Esophagus muscularis mucosa (tissue), 4 donors: ENCODE measurements around the gene MIOS. TPM values are rescaled to one million over a fixed set of nuclear protein-coding genes. Genes with fewer than 3 reads are reported as not detected.

Experiments used
- DNase-seq: peaks from one replicate; pipeline ENCODE4 v3.0.0-alpha.2; 2017; ENCODE audit errors: extremely low spot score
- H3K27ac ChIP-seq, 4 donors: fragments of 200-600 bp; sonication (generic); replicated peaks in 1 of 4; 1 replicate in 3 of 4; 2 replicates in 1 of 4; pipeline ENCODE4 v1.5.1; 2016 to 2019; ENCODE audit warnings: mild to moderate bottlenecking in 1 of 4
- H3K27me3 ChIP-seq, 4 donors: fragments of 200-600 bp; sonication (generic); one replicate each; pipeline versions ENCODE4 v1.5.1 to v1.6.0; 2016 to 2019
- H3K36me3 ChIP-seq, 4 donors: fragments of 200-600 bp; sonication (generic); one replicate each; pipeline ENCODE4 v1.5.1; 2016 to 2019
- H3K4me1 ChIP-seq, 4 donors: fragments of 200-600 bp; sonication (generic); one replicate each; pipeline ENCODE4 v1.5.1; 2016 to 2019
- H3K4me3 ChIP-seq, 4 donors: fragments of 200-600 bp; sonication (generic); 1 replicate in 2 of 4; 2 replicates in 2 of 4; pipeline ENCODE4 v1.5.1; 2016 to 2019; ENCODE audit warnings: mild to moderate bottlenecking in 4 of 4, moderate library complexity in 1 of 4
- H3K9me3 ChIP-seq, 4 donors: fragments of 200-600 bp; sonication (generic); 1 replicate in 3 of 4; 2 replicates in 1 of 4; pipeline ENCODE4 v1.5.1; 2016 to 2019
- CTCF ChIP-seq, 3 experiments: fragments of 200-600 bp in 2 of 3; fragments of 450-650 bp in 1 of 3; sonication (generic) in 2 of 3; IDR thresholded peaks; one replicate each; pipeline ENCODE4 v1.5.1; 2017 to 2019; ENCODE audit warnings: antibody characterized with exemption in 3 of 3, mild to moderate bottlenecking in 2 of 3, moderate library complexity in 1 of 3
- EP300 ChIP-seq: sonication (generic); formaldehyde crosslinking; IDR thresholded peaks from one replicate; pipeline ENCODE4 v1.6.1; 2017; ENCODE audit warnings: antibody characterized with exemption
- POLR2A ChIP-seq: fragments of 450-650 bp; IDR thresholded peaks from one replicate; pipeline ENCODE4 v1.6.1; 2017; ENCODE audit warnings: antibody characterized with exemption, moderate library complexity, mild to moderate bottlenecking, low read depth
- POLR2AphosphoS5 ChIP-seq, 2 donors: sonication (generic); formaldehyde crosslinking; IDR thresholded peaks; one replicate each; pipeline ENCODE4 v1.6.1; 2017; ENCODE audit warnings: antibody characterized with exemption in 2 of 2
- WGBS: methylation state at CpG from one replicate; pipeline ENCODE4 v1.1.5; 2018; 5-methylcytosine and 5-hydroxymethylcytosine counted together
- intact Hi-C: fragments of 100-400 bp; cut with DNase I; formaldehyde crosslinking; loops from one replicate; pipeline ENCODE4 v1.15.1; 2023
- total RNA-seq, 4 donors: library from RNA; depleted of rRNA; stranded (reverse); fragments of >200 nt; gene quantifications; one replicate each; pipeline versions ENCODE4 v1.1.0 to v1.2.1, GENCODE V29; 2016

MIOS gene
- total RNA-seq: 10 to 100 TPM; 17.5 to 32.5 (median 25.7) TPM

DNA sequence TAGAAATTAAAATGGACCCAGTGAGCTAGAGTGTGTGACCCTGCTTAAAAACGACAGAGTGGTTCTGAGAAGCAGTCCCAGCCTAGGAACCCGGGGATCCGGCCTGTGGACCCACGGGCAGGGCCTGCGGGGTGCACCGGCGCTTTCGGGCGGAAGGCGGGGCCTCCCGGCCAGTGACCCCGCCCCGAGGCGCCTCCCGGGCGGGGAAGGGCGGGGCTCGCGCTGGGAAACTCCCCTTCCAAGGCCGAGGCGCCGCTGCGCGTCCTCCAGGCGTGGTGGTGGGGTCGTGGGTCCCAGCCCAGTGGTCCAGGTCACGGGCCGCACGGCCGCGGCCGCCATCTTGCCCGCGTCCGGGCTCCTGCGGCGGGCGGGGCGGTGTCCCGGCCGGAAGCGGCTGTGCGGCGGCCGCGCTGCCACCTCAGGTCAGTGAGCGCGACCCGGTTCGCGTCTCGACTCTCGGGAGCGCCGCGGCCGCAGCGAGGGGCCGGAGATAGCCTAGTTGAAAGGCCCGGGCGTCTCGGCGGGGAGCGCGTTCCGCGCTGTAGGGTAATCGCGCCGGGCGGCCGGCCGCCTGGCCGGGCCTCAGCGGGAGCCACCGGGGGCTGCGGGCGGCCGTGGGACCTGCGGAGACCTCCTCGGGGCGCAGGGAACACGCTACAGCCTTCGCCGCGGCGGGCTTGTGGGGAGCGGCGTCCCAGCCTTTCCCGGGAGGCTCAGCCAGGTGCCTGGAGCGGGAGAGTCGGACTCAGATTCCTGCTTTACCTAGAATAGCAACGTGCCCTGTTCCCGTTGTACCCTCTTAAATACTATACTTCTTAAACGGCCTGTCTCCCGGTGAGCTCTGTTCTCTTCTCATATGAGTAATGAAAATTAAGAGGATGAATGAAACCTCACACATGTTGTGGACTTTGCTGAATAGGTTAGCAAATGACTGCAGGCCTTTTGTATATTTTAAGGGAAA is at the start of gene MIOS:
MIOS (plus strand) TSS at position 234 of the 961 bp plus-strand sequence. CDS start 5,592 bp downstream, outside the sequence.
- no peak for TF ChIP-seq CTCF (IDR thresholded peaks at IDR 0.05)
- peak; percentile 23 for TF ChIP-seq POLR2A
- no peak for TF ChIP-seq EP300
- TF ChIP-seq POLR2AphosphoS5 (IDR thresholded peaks at IDR 0.05): peak; percentile 56 to 70
- Histone ChIP-seq H3K4me1 (peaks cover 12 to 39% (median 32%) of the 10 kb centered on the region in 4 donors), H3K36me3 (no peaks in the 10 kb centered on the region), H3K27ac (peak within 1 kb of the TSS; percentile 85 to 98 (median 94)), H3K27me3 (no peaks in the 10 kb centered on the region), H3K4me3 (peak within 1 kb of the TSS; percentile 79 to 95 (median 91)), H3K9me3 (no peaks in the 10 kb centered on the region)
- DNase-seq: peak; percentile 93
- intact Hi-C loops: loop anchor here (5.0 to 10.0 kb wide), 2 partner anchors 70 to 382 kb away; partner anchors contain the start of gene C1GALT1
- 2% methylated on average over 23 of the region's 96 CpGs for WGBS

DNA sequence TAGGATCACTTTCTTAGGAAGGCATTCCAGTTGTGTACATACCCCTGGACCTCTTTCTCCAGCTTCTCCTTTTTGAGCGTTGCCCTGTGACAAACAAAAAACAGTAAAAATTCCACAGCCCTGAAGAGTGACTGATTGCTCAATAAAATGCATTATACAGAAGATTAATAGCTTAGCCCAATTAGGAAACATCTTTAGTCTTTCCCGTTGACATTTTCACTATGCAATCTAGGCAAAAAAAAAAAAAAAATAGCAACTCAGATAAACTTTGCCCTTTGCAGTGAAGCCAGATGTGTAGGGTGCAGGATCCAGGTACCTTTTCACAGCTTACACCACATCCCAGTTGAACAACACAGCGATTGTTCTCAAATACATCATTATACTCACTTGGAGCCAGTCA is 48.9 kb upstream of the MIOS start:
- Histone ChIP-seq H3K4me3 (no peak overlapping the region), H3K27ac (no peak overlapping the region), H3K36me3 (no peaks in the 10 kb centered on the region), H3K4me1 (peaks cover 0 to 4% (median 0%) of the 10 kb centered on the region in 4 donors), H3K9me3 (no peaks in the 10 kb centered on the region), H3K27me3 (no peaks in the 10 kb centered on the region)
- DNase-seq: no peak
- intact Hi-C loops: no loop called here
- TF ChIP-seq POLR2AphosphoS5 (IDR thresholded peaks at IDR 0.05): no peak
- no peak for TF ChIP-seq POLR2A
- no peak for TF ChIP-seq EP300
- TF ChIP-seq CTCF (IDR thresholded peaks at IDR 0.05): no peak
- 26% methylated on average over 3 of the region's 3 CpGs for WGBS

- Histone ChIP-seq H3K9me3 (no peaks in the 10 kb centered on the region), H3K36me3 (no peaks in the 10 kb centered on the region), H3K4me1 (no peaks in the 10 kb centered on the region), H3K27me3 (no peaks in the 10 kb centered on the region), H3K27ac (no peak overlapping the region), H3K4me3 (no peak overlapping the region)
- TF ChIP-seq POLR2A (no peak), CTCF (IDR thresholded peaks at IDR 0.05) (no peak), EP300 (no peak), POLR2AphosphoS5 (IDR thresholded peaks at IDR 0.05) (no peak)
- intact Hi-C loops: no loop called here
- no peak for DNase-seq
- 96% methylated on average over 2 of the region's 2 CpGs for WGBS
Observed at GRCh38 chr7:7519056-7519455, 47.6 kb upstream of the MIOS start.

DNA sequence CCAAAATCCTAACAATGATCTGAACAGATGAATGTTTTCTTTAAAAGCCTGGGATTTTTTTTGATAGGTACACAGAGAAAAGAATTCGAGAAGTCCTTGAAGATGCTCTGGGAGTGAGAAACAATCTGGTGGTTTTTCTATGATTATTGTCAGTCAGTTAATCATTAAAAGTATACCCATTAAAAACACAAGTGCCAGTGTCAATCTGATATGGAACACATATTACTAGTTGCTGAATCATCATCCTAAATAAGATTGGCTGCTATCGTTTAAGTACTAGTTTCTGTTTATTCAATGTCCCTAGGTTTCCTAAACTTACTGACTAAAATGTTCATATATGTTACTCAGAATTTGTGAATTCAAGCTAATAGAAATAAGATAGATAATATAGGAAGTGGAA is 47.2 kb upstream of the MIOS start:
- H3K27ac ChIP-seq: no peak overlapping the region
- no peaks in the 10 kb centered on the region for H3K27me3 ChIP-seq
- 68% methylated on average over 2 of the region's 2 CpGs for WGBS
- H3K4me3 ChIP-seq: no peak overlapping the region
- intact Hi-C loops: no loop called here
- DNase-seq: no peak
- no peaks in the 10 kb centered on the region for H3K36me3 ChIP-seq
- H3K9me3 ChIP-seq: no peaks in the 10 kb centered on the region
- H3K4me1 ChIP-seq: no peaks in the 10 kb centered on the region
- TF ChIP-seq POLR2A (no peak), POLR2AphosphoS5 (IDR thresholded peaks at IDR 0.05) (no peak), CTCF (IDR thresholded peaks at IDR 0.05) (no peak), EP300 (no peak)
